ENCODE results near the gene SAFB. TPM values are rescaled to one million over a fixed set of nuclear protein-coding genes. Genes with fewer than 3 reads are reported as not detected.

Gene SAFB
- total and polyA plus RNA-seq, 2 of the 13 experiments (the other 11 are each of a cell fraction or from before 2014, with no cell fraction given): 21.0 to 28.4 TPM

GRCh38 chr19:5646703-5647102, 23.8 kb downstream of the SAFB start:
- H4K20me1 ChIP-seq (ENCODE audit: insufficient read depth, low read length): peaks cover 29% of the 10 kb centered on the region
- WGBS (ENCODE audit: low lambda C conversion rate): 87% methylated on average over 4 of the region's 4 CpGs
- H3K9ac ChIP-seq (ENCODE audit: insufficient read depth, low read depth, low read length): no peak overlapping the region
- no peak overlapping the region for H3K4me3 ChIP-seq (replicated peaks in 1 of 3; ENCODE audit: insufficient read depth in 1 of 3, low read depth in 2 of 3, low read length in 3 of 3)
- peaks cover 43% of the 10 kb centered on the region for H3K79me2 ChIP-seq (ENCODE audit: insufficient read depth, low read length)
- H3K27ac ChIP-seq (ENCODE audit: extremely low read length, insufficient read depth, low read length): no peak overlapping the region
- DNase-seq (ENCODE audit: low spot score) (no peak), FAIRE-seq (no peak), ATAC-seq (no peak)
- no peaks in the 10 kb centered on the region for H3K9me3 ChIP-seq (ENCODE audit: low read length)
- H3K36me3 ChIP-seq (replicated peaks in 1 of 2; ENCODE audit: control insufficient read depth in 1 of 2, insufficient read depth in 2 of 2, low read length in 2 of 2): peaks cover 47 to 89% of the 10 kb centered on the region in 2 experiments
- no peak for TF ChIP-seq NR1H2 (CRISPR knock-in tag; IDR thresholded peaks at IDR 0.05; ENCODE audit: borderline replicate concordance, low read depth)
- TF ChIP-seq ZMYM3 (CRISPR knock-in tag; IDR thresholded peaks at IDR 0.05): 0 out of 2 replicates have a peak, but pooled peaks have one; percentile 35
- TF ChIP-seq ZNF276 (CRISPR knock-in tag; IDR thresholded peaks at IDR 0.05; ENCODE audit: low read depth): no peak
- TF ChIP-seq, protein P1, sequence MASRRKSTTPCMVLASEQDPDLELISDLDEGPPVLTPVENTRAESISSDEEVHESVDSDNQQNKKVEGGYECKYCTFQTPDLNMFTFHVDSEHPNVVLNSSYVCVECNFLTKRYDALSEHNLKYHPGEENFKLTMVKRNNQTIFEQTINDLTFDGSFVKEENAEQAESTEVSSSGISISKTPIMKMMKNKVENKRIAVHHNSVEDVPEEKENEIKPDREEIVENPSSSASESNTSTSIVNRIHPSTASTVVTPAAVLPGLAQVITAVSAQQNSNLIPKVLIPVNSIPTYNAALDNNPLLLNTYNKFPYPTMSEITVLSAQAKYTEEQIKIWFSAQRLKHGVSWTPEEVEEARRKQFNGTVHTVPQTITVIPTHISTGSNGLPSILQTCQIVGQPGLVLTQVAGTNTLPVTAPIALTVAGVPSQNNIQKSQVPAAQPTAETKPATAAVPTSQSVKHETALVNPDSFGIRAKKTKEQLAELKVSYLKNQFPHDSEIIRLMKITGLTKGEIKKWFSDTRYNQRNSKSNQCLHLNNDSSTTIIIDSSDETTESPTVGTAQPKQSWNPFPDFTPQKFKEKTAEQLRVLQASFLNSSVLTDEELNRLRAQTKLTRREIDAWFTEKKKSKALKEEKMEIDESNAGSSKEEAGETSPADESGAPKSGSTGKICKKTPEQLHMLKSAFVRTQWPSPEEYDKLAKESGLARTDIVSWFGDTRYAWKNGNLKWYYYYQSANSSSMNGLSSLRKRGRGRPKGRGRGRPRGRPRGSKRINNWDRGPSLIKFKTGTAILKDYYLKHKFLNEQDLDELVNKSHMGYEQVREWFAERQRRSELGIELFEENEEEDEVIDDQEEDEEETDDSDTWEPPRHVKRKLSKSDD (CRISPR knock-in tag; IDR thresholded peaks at IDR 0.05; ENCODE audit: low read depth): no peak
- no peak for TF ChIP-seq YEATS2 (CRISPR knock-in tag; IDR thresholded peaks at IDR 0.05; ENCODE audit: borderline replicate concordance)
- no peak for TF ChIP-seq SRSF1 (optimal IDR thresholded peaks at IDR 0.05; ENCODE audit: low read depth, low read length)
- TF ChIP-seq ZNF768 (CRISPR knock-in tag; IDR thresholded peaks at IDR 0.05): peak; percentile 87
- TF ChIP-seq SMARCC2 (IDR thresholded peaks at IDR 0.05): no peak
- H3K27me3 ChIP-seq (ENCODE audit: control insufficient read depth in 1 of 2, insufficient read depth in 2 of 2, low read length in 2 of 2): no peaks in the 10 kb centered on the region
- in situ Hi-C loops (cut with HindIII; ENCODE audit: extremely low pct_ligation_motif_present, low pct_unique_long_range_greater_than_20kb): no loop called here
- no peak overlapping the region for H3K4me2 ChIP-seq (ENCODE audit: low read depth, low read length)
- POLR2A ChIA-PET: no interaction called here
- intact Hi-C loops (cut with micrococcal nuclease; ENCODE audit: unreplicated experiment): no loop called here
- CTCF ChIA-PET (ENCODE audit: low intra/inter-chr PET ratio, low total read pairs): no interaction called here
- H3K4me1 ChIP-seq (ENCODE audit: insufficient read depth, low read length): peaks cover 11% of the 10 kb centered on the region
- BruUV-seq (replicated peaks): no TSS peak
- H2AFZ ChIP-seq (ENCODE audit: low read length): no peak overlapping the region
